Measurements from ENCODE around the gene SAMD4A.

SAMD4A gene

GRCh38 chr14:54574528-54574927 is 7.6 kb downstream of the SAMD4A start:
- no peaks in the 10 kb centered on the region for H3K36me3 ChIP-seq (ENCODE audit: control insufficient read depth, insufficient read depth, low read length)
- H3K4me3 ChIP-seq (replicated peaks; ENCODE audit: low read depth, low read length): no peak overlapping the region
- H3K27me3 ChIP-seq (replicated peaks; ENCODE audit: control insufficient read depth, insufficient read depth, low read length): no peaks in the 10 kb centered on the region
- no peak for DNase-seq (ENCODE audit: extremely low read depth, insufficient read length)
- no peak for TF ChIP-seq CTCF (IDR thresholded peaks at IDR 0.05; ENCODE audit: insufficient read depth, low read length, poor library complexity, severe bottlenecking)

- no peak for DNase-seq (ENCODE audit: extremely low read depth, insufficient read length)
- Histone ChIP-seq H3K36me3 (ENCODE audit: control insufficient read depth, insufficient read depth, low read length) (no peaks in the 10 kb centered on the region), H3K27me3 (replicated peaks; ENCODE audit: control insufficient read depth, insufficient read depth, low read length) (no peaks in the 10 kb centered on the region), H3K4me3 (replicated peaks; ENCODE audit: low read depth, low read length) (no peak overlapping the region)
- no peak for TF ChIP-seq CTCF (IDR thresholded peaks at IDR 0.05; ENCODE audit: insufficient read depth, low read length, poor library complexity, severe bottlenecking)
Measured at GRCh38 chr14:54577494-54577893, 10.6 kb downstream of the SAMD4A start.

- no peak for DNase-seq (ENCODE audit: extremely low read depth, insufficient read length)
- no peaks in the 10 kb centered on the region for H3K36me3 ChIP-seq (ENCODE audit: control insufficient read depth, insufficient read depth, low read length)
- no peak for TF ChIP-seq CTCF (IDR thresholded peaks at IDR 0.05; ENCODE audit: insufficient read depth, low read length, poor library complexity, severe bottlenecking)
- no peak overlapping the region for H3K4me3 ChIP-seq (replicated peaks; ENCODE audit: low read depth, low read length)
- no peaks in the 10 kb centered on the region for H3K27me3 ChIP-seq (replicated peaks; ENCODE audit: control insufficient read depth, insufficient read depth, low read length)
Measured at GRCh38 chr14:54577977-54578376, 11.0 kb downstream of the SAMD4A start.

- no peak for TF ChIP-seq CTCF (IDR thresholded peaks at IDR 0.05; ENCODE audit: insufficient read depth, low read length, poor library complexity, severe bottlenecking)
- no peak overlapping the region for H3K4me3 ChIP-seq (replicated peaks; ENCODE audit: low read depth, low read length)
- DNase-seq (ENCODE audit: extremely low read depth, insufficient read length): no peak
- H3K27me3 ChIP-seq (replicated peaks; ENCODE audit: control insufficient read depth, insufficient read depth, low read length): no peaks in the 10 kb centered on the region
- no peaks in the 10 kb centered on the region for H3K36me3 ChIP-seq (ENCODE audit: control insufficient read depth, insufficient read depth, low read length)
Measured at GRCh38 chr14:54579621-54580020, 12.7 kb downstream of the SAMD4A start.

- no peak overlapping the region for H3K4me3 ChIP-seq (replicated peaks; ENCODE audit: low read depth, low read length)
- no peak for DNase-seq (ENCODE audit: extremely low read depth, insufficient read length)
- H3K27me3 ChIP-seq (replicated peaks; ENCODE audit: control insufficient read depth, insufficient read depth, low read length): no peaks in the 10 kb centered on the region
- no peaks in the 10 kb centered on the region for H3K36me3 ChIP-seq (ENCODE audit: control insufficient read depth, insufficient read depth, low read length)
- no peak for TF ChIP-seq CTCF (IDR thresholded peaks at IDR 0.05; ENCODE audit: insufficient read depth, low read length, poor library complexity, severe bottlenecking)
Measured at GRCh38 chr14:54580933-54581332, 14.0 kb downstream of the SAMD4A start.

GRCh38 chr14:54582334-54582733 is 15.4 kb downstream of the SAMD4A start:
- Histone ChIP-seq H3K27me3 (replicated peaks; ENCODE audit: control insufficient read depth, insufficient read depth, low read length) (no peaks in the 10 kb centered on the region), H3K36me3 (ENCODE audit: control insufficient read depth, insufficient read depth, low read length) (no peaks in the 10 kb centered on the region), H3K4me3 (replicated peaks; ENCODE audit: low read depth, low read length) (no peak overlapping the region)
- no peak for TF ChIP-seq CTCF (IDR thresholded peaks at IDR 0.05; ENCODE audit: insufficient read depth, low read length, poor library complexity, severe bottlenecking)
- no peak for DNase-seq (ENCODE audit: extremely low read depth, insufficient read length)

All from GM06990 (cell line).